GM18519 (cell line): ENCODE results near the gene ETV3L.
"Not testable (repeated sequence)": the region's sequence is repeated elsewhere in the genome, so short reads cannot be mapped to it uniquely, and the experiment has no call there.

Experiments
- ATAC-seq: cut with Tn5 transposase; IDR thresholded peaks from one replicate; pipeline ENCODE4 v1.9.1; 2021; ENCODE audit warnings: mild to moderate bottlenecking, moderate library complexity; ENCODE audit not compliant: unreplicated experiment, low FRiP score

ETV3L gene

DNA sequence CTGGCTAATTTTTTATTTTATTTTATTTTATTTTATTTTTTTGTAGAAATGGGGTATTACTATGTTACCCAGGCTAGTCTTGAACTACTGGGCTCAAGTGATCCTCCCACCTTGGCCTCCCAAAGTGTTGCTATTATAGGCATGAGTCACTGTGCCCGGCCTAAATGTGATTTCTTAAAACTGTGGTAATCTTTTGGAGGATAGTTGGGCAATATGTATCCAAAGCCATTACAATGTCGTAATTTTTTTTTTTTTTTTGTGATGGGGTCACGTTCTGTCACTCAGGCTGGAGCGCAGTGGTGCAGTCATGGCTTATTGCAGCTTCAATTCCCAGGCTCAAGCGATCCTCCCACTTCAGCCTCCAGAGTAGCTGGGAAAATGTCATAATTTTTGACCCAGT, 14.2 kb downstream of the ETV3L start:
- no peak for ATAC-seq

GRCh38 chr1:157084720-157085119, 14.9 kb downstream of the ETV3L start:
- no peak for ATAC-seq

DNA sequence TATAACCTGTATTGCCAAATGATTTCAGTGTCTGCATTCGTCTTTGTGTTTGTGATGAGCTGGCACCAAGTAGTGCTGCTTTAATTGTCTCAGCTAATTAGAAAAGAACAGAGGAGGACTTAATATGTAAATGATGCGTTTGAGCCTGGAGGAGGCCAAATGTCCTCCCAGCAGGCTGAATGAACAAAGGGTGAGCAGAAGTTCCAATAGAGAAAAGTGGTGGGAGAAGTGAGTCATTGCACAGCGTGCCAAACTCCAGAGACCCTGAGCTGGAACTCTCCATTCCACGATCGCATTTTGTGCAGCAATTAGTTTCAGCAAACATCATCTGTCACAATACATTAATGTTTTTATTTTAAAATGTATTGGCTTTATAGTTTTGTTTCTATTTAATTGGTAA, 17.9 kb downstream of the ETV3L start:
- ATAC-seq: no peak

DNA sequence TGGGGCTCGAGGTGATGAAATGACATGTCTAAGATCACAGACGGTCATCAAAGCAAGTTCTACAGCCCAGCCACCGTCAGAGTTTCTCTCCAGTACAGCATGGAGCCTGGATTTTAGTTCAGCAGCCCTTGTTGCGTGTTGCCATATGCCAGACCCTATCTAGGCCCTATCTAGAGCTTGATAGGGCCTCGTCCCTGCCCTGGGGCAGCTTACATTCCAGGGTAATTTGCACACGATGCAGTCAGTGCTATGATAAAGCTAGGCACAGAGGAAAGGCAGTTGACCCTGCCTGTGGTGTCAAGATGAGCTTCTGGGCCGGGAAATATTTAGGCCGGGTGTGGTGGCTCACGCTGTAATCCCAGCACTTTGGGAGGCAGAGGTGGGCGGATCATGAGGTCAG, 18.9 kb downstream of the ETV3L start:
- ATAC-seq: no peak

- ATAC-seq: no peak
These were observed 22.2 kb downstream of the ETV3L start for GRCh38 chr1:157077394-157077793.

- ATAC-seq: no peak
These were observed 25.5 kb downstream of the ETV3L start for GRCh38 chr1:157073944-157074685.

DNA sequence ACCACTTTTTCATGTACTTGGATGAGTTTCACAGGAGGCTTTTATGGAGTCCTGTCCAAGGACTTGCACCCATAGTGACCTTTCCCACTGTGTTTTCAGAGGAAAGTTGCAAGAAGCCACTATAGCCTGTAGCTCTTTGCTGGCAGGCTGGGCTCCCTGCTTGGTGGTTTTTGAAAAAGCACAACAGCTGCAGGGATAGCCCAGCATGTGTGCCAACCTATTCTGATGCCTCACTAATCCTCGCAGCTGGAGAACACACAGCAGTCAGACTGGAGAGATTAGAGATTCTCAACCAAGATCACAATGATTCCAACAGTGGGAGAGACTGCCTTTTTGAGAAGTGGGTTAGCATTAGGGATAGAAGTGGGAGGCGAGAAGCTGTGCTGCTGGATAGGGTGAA, 30.0 kb downstream of the ETV3L start:
- ATAC-seq: no peak

DNA sequence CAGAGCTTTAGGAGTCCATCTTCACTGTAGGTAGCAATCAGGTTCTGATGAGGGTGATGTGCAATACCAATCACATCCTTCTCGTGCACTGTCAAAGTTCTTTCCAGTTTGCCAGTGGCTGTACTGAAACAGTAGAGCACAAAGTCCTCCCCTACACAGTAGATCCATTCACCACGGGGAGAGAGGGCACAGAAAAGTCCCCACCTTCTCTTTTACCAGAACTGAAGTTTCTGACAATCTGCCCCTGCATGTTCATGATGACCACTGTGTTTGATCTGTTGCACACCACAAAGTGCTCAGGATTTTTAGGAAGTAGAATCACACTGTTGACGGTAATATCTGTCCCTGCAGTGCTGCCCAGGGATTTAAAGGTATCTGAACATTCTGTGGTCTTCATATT, 40.4 kb downstream of the ETV3L start:
- not testable (repeated sequence) for ATAC-seq

- ATAC-seq: no peak
These were observed 43.3 kb downstream of the ETV3L start for GRCh38 chr1:157056269-157056668.

DNA sequence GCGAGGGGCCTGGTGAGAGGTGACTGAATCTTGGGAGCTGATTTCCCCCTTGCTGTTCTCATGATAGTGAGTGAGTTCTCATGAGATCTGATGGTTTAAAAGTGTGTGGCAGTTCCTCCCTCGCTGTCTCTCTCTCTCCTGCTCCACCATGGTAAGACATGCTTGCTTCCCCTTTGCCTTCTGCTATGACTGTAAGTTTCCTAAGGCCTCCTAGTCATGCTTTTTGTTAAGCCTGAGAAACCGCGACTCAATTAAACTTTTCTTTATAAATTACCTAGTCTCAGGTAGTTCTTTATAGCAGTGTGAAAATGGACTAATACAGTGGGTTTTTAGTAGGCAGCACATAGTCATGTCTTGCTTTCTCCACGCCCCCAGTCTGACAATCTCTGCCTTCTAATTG, 43.9 kb downstream of the ETV3L start:
- ATAC-seq: not testable (repeated sequence)

DNA sequence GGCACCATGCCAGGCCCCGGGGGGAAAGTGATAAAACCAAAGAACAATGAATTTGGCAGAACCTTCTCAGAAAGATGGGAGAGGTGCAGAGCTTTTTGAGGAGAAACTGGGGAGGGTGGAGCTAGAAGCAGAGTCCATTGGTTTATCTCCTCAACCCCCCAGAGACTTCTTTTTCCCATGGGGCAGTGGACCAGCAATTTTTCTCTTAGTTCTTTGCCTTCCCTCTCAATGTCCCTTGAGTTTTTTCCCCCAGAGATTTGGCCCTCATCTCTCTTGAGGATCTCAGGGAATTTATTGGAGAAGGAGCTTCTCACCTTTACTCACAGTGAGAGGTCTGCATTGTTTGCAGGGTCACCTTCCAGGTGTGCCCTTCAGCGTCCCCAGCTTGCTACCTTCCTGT, 48.8 kb downstream of the ETV3L start:
- no peak for ATAC-seq

GRCh38 chr1:157047062-157047410, 52.6 kb downstream of the ETV3L start:
- no peak for ATAC-seq

DNA sequence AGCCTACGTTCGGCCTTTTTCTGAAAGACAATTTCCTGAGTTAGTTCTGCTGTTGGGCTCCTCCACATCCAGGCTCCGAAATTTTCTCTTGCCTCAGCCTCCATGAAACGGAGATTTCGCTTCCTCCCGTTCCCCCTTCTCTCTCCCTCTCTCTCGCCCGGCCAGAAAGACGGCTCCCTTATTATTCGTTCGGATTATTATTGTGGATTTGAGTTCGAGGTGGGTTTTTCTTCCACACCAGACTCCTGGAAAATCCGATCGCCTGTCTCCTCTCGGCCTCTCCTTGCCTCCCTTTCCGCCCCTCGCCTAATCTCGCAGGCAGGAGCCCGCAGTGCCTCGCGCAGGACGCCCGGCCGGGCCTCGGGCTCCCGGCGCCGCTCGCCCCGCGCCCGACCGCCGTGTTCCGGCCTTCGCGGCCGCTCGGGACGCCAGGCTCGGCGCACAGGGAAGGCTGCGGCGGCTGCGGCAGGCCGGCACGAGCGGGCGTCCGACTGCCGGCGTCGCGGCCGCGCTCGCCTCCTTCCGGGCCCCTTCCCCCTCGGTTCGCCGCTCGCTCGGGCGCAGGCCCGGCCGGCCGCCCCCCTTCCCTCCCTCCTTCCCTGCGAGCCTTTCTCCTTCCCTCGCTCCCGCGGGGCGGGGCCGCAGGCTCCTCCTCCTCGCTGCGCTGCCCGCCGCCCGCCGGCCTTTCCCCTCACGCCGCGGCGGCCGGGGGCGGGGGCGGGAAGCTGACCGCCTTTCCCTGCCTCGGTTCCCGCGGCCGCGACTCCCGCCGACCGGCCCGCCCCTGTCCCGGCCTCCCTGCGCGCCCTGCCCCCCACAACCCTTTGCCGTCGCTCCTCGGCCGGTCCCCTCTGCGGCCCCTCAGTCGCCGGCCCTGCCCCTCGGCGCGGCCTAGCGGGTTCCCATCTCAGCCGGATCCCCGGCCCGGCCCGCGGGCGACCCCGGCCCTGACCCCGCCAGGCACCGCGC, 54.1 kb downstream of the ETV3L start, which contains the start of gene ARHGEF11:
Gene ARHGEF11 (minus strand): TSS at position 493 of the 969 bp plus-strand sequence. CDS start 1,412 bp downstream, outside the sequence.
- ATAC-seq: peak; percentile 52

DNA sequence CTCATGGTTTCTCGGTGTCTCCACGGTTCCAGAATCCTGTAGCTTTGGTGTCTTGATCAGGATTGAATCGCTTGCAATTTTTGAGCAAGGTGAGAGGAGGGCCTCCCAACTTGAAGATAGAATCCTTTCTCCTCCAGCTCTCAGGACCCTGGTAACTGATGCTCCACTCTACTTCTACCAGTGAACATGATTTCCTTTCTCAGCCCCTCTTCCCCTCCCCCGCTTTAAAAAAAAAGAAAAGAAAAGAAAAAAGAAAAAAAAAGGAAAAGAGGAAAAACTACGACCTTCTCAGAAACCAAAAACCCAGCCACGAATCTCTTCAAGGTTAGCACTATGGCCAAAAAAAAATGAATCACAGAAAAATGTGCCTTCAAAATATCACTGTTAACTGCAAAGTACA, 55.3 kb downstream of the ETV3L start:
- ATAC-seq: no peak

DNA sequence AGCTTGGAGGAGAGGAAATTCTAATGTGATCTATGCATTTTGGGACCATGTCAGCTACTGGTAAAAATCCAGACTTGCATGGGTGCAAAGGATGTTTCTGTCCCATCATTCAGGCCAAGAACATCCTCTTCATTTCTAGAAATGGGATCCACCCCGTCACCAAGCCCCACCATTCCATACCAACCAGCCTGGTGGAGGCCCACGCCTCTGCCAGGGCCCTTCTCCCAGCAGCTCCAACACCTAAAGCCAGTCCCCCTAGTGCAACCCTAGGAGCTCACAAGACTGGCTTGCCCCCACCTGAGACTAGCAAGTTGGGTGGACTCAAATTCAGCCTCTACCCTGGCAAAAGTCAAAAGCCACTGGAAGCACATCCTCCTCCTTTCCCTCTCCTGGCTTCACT, 55.9 kb downstream of the ETV3L start:
- no peak for ATAC-seq

DNA sequence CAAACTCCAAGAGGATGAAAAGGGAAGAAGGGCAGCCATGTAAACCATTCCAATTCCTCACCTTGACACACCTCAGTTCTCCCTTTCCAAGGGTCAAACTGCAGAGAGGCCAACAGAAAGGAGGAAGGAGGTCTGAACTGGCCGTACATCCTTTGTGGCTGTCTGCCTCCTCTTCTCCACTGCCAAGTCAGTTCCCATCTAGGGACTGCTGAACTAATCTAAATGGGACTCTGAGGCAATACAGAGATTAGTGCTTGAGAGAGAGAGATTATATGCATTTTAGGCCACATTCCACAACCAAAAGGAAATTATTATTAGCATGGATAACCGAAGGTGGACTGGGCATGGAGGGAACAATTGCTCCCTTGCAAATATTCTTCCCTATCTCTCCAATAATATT, 56.8 kb downstream of the ETV3L start:
- no peak for ATAC-seq
